ENCODE data around the gene ADCY9. TPM values are rescaled to one million over a fixed set of nuclear protein-coding genes. Genes with fewer than 3 reads are reported as not detected.

The ADCY9 gene
- total RNA-seq, 1 donor from 2014 or later = 12.0 TPM

- Histone ChIP-seq H3K27me3 (ENCODE audit: control insufficient read depth, insufficient read depth, low read length) (no peaks in the 10 kb centered on the region), H3K4me3 (ENCODE audit: low read depth, low read length) (no peak overlapping the region), H3K36me3 (ENCODE audit: control insufficient read depth, insufficient read depth, low read length) (no peaks in the 10 kb centered on the region)
- no peak for DNase-seq (ENCODE audit: low read depth)
- no peak for TF ChIP-seq CTCF (IDR thresholded peaks at IDR 0.05; ENCODE audit: insufficient read depth, low read length, poor library complexity, severe bottlenecking)
Measured at GRCh38 chr16:4060823-4061222, 55.4 kb downstream of the ADCY9 start.

- DNase-seq (ENCODE audit: low read depth) = no peak
- Histone ChIP-seq H3K4me3 (ENCODE audit: low read depth, low read length) (no peak overlapping the region), H3K36me3 (ENCODE audit: control insufficient read depth, insufficient read depth, low read length) (no peaks in the 10 kb centered on the region), H3K27me3 (ENCODE audit: control insufficient read depth, insufficient read depth, low read length) (no peaks in the 10 kb centered on the region)
- no peak for TF ChIP-seq CTCF (IDR thresholded peaks at IDR 0.05; ENCODE audit: insufficient read depth, low read length, poor library complexity, severe bottlenecking)
Measured at GRCh38 chr16:4060009-4060408, 56.2 kb downstream of the ADCY9 start.

- TF ChIP-seq CTCF (IDR thresholded peaks at IDR 0.05; ENCODE audit: insufficient read depth, low read length, poor library complexity, severe bottlenecking) = no peak
- Histone ChIP-seq H3K4me3 (ENCODE audit: low read depth, low read length) (no peak overlapping the region), H3K27me3 (ENCODE audit: control insufficient read depth, insufficient read depth, low read length) (no peaks in the 10 kb centered on the region), H3K36me3 (ENCODE audit: control insufficient read depth, insufficient read depth, low read length) (no peaks in the 10 kb centered on the region)
- DNase-seq (ENCODE audit: low read depth) = no peak
Measured at GRCh38 chr16:4058386-4058785, 57.9 kb downstream of the ADCY9 start.

DNA sequence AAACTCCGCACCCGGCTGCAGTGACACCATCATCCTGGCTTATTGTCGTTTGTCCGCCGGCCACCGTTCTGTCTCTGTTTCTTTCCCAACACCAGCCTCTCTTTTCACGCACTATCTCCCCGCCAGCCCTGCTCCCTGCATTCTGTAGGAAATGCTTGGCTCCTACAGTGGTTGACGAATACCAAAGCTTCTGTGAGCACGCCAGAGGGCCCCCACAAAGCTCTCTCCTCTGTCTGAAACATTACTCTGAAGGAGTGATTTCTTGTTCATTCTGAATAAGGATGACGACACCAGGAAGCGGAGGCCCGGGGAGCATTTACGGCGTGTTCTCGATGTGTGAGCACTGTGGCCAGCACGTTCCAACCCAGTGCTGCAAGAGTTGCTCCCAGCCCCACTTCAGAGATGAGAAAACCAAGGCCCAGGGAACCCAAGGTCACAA lies 58.8 kb downstream of the ADCY9 start:
- no peaks in the 10 kb centered on the region for H3K36me3 ChIP-seq (ENCODE audit: control insufficient read depth, insufficient read depth, low read length)
- no peak for TF ChIP-seq CTCF (IDR thresholded peaks at IDR 0.05; ENCODE audit: insufficient read depth, low read length, poor library complexity, severe bottlenecking)

GRCh38 chr16:4056161-4057105 lies 59.8 kb downstream of the ADCY9 start:
- Histone ChIP-seq H3K4me3 (ENCODE audit: low read depth, low read length) (no peak overlapping the region), H3K36me3 (ENCODE audit: control insufficient read depth, insufficient read depth, low read length) (no peaks in the 10 kb centered on the region), H3K27me3 (ENCODE audit: control insufficient read depth, insufficient read depth, low read length) (no peaks in the 10 kb centered on the region)
- no peak for TF ChIP-seq CTCF (IDR thresholded peaks at IDR 0.05; ENCODE audit: insufficient read depth, low read length, poor library complexity, severe bottlenecking)
- no peak for DNase-seq (ENCODE audit: low read depth)

More for the DNA sequence above, 58.8 kb downstream of the ADCY9 start:
- H3K27me3 ChIP-seq (ENCODE audit: control insufficient read depth, insufficient read depth, low read length) = no peaks in the 10 kb centered on the region
- no peak for DNase-seq (ENCODE audit: low read depth)
- no peak overlapping the region for H3K4me3 ChIP-seq (ENCODE audit: low read depth, low read length)
